T-helper 1 cell (primary cell): ENCODE measurements around the gene BCL2L13.
"Not testable (repeated sequence)": the region's sequence is repeated elsewhere in the genome, so short reads cannot be mapped to it uniquely, and the experiment has no call there.

ENCODE experiments used
- DNase-seq, 5 donors: peaks; one replicate each; pipeline ENCODE4 v3.0.0-alpha.2; 2012 to 2020

The BCL2L13 gene

DNA sequence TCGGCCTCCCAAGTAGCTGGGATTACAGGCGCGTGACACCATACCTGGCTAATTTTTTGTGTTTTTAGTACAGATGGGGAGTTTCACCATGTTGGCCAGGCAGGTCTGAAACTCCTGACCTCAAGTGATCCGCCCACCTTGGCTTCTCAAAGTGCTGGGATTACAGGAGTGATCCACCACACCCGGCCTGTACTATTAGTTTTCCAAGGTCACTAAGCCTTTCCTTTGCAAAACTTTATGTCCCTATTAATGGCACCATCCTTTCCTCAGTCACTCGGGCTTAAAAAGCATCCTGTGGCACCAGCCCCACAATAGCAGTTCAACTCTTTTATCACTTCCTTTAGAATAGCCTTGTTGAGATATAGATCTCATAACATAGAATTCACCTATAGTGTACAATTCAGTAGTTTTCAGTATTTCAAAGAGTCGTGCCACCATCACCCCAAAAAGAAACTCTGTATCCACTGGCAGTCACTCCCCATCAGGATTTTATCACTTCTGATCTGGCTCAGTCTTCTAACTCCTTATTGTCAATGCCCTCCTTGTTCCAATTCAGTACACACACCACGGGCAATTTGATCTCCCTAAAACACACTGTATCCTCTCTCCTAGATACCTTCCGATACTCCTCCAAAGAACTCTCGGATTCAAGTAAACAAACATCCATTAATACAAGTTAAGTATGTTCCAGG lies 921 bp upstream of the BCL2L13 start:
- no peak for DNase-seq

DNA sequence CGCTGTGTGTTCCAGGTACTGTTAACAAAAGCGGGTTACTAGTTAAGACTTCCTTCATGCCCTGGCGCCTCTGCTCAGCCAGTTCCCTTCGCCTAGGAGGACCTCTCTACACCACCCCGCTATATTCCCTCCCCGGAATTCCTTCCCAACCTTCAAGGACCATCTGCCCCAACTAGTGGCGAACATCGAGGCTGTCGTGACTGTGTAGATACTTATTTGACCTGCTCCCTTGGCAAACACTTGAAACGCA lies 450 bp upstream of the BCL2L13 start:
- DNase-seq, result no peak

DNA sequence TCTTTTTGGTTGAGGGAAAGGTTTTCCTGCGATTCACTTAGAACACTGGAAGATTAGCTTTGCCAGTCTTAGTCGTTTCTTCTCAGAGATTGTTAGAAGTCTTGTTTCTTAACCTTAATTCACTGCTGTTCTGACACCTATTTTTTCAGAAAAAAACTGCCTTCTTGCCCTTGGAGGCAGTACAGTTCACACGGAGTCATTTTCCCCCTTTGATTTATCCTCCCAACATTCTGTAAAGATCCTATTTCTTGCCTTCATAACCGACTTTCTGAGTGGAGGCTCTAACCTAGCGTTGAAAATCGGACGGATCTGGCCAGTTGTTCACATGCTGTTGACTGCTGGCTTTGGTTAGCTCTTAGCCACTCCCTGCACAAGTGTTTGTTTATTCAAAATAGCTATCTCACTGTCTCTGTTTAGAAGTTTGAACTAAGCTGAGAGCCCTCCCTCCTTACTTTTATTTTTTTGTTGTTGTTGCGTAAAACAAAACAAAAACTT lies 737 bp downstream of the BCL2L13 start:
- peak in 2 of 5 donors; percentile 13 to 19 for DNase-seq

DNA sequence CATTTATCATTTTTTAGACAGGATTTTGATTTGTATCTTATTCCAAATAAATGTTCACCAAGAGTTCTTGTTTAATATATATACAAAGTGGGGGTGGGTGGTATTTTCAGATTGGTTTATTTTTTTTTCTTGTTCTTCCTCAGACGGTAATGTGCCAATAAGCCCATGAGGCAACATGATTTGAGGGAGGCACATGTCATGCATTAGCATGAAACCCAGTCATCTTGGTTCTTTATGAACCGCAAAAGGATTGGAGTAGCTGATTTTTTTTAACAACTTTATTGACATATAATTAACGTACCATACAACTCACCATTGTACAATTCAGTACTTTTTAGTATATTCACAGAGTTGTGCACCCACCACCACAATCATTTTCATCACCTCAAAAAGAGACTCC lies 2.7 kb downstream of the BCL2L13 start:
- no peak for DNase-seq

DNA sequence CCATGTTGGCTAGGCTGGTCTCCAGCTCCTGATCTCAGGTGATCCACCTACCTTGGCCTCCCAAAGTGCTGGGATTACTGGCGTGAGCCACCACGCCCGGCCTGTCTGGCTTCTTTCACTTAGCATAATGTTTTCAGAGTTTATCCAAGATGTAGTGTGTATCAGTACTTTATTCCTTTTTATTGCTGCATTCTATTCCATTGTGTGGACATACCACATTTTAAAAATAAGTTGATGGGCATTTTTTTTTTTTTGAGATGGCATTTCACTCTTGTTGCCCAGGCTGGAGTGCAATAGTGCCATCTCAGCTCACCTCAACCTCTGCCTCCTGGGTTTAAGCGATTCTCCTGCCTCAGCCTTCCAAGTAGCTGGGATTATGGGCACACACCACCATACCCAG lies 3.8 kb downstream of the BCL2L13 start:
- not testable (repeated sequence) for DNase-seq

DNA sequence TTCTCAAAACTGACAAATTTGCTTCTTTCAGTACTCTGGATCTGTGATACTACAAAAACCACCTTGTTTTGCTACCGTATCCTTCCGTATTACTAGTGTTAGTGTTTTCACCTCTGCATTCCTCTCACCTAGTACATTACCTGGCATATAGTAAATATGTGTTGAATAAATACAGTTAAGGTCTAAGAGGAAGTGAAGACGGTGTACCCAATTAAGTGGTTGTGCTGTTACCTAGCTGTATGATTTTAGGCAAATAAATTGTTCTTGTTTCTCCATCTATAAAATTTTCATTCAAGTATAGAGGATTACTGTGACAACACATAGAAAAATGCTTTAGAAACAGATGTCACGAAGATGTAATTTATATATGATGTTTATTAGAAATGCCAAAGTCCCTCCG lies 8.9 kb downstream of the BCL2L13 start:
- DNase-seq, result no peak

DNA sequence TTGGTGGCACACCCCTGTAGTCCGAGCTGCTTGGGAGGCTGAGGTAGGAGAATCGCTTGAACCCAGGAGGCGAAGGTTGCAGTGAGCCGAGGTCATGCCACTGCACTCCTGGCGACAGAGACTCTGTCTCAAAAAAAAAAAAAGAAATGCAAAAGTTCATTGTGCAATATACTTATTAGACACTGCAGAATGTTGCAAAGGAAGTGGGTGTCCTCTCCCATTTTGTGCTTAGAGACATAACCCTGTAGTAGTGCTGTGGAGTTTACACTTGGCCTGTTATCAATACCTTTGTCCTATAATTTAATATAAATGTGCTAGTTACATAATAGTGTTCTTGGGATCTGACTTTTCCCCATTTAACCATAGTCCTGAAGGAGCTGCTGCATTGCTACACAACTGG lies 9.4 kb downstream of the BCL2L13 start:
- DNase-seq, result no peak

DNA sequence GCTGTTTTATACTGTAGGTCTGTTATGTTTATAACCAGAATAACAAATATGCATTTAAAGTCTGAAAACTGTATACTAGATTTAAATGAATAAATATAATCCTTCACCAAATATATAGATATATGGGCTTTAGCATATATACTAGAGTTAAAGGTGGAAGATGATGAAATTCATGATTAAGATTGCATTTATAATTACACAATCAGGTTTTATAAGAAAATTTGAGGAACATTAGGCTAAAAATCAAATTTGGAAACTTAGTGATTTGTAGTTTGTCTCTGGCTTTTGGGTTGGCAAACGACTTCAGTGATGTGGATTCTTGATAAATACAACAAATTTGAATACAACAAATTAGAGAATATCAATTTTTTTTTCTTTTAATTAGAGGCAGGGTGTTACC lies 10.0 kb downstream of the BCL2L13 start:
- DNase-seq, result no peak

DNA sequence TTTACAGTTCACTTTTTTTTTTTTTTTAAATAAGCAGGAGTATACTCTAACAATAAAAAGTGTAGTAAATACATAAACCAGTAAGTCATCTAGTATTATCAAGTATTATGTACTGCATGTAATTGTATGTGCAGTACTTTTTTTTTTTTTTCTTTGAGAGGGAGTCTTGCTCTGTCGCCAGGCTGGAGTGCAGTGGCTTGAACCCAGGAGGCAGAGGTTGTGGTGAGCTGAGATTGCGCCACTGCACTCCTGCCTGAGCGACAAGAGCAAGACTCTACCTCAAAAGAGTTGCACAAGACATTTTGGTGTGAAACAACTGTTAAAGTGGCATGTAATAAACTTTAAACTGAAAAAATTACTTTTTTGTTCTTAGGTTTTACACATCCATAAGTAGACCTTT lies 16.7 kb downstream of the BCL2L13 start:
- no peak for DNase-seq

DNA sequence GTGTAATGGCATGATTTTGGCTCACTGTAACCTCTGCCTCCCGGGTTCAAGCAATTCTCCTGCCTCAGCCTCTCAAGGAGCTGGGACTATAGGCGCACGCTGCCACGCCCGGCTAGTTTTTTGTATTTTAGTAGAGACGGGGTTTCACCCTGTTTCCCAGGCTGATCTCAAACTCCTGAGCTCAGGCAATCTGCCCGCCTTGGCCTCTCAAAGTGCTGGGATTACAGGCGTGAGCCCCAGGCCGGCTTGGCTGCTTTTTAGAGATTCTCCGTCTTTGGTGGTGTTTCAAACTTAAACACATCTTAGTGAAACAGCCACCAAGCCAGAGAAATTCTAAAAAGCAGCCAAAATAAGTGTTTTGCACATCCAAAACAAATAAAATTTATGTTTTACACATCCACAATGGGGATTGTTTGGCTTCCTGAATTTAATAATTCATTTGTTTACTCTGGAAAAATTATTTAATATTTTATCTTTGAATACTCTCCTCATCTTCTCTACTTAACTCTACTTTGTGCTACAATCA lies 18.4 kb downstream of the BCL2L13 start:
- DNase-seq, result no peak

DNA sequence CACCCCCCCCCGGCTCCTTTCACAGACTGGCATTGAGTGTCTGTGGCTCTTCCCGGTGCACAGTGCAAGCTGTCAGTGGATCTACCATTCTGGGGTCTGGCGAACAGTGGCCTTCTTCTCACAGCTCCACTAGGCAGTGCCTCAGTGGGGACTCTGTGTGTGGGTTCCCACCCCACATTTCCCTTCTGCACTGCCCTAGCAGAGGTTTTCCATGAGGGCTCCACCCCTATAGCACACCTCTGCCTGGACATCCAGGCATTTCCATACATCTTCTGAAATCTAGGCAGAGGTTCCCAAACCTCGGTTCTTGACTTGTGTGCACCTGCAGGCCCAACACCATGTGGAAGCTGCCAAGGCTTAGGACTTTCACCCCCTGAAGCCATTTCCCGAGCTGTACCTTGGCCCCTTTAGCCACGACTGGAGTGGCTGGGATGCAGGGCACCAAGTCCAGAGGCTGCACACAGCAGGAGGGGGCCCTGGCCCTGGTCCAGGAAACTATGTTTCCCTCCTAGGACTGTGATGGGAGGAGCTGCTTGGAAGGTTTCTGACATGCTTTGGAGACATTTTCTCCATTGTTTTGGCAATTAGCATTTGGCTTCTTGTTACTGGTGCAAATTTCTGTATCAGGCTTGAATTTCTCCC lies 26.0 kb downstream of the BCL2L13 start:
- no peak for DNase-seq

DNA sequence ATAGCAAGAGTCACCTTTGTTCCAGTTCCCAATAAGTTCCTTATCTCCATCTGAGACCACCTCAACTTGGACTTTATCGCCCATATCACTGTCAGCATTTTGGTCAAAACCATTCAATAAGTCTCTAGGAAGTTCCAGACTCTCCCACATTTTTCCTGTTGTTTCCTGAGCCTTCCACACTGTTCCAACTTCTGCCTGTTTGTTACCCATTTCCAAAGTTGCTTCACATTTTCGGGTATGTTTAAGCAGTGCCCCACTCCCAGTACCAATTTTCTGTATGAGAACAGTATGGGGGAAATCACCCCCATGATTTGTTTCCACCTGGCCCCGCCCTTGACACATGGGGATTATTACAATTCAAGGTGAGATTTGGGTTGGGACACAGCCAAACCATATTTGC lies 26.7 kb downstream of the BCL2L13 start:
- no peak for DNase-seq

DNA sequence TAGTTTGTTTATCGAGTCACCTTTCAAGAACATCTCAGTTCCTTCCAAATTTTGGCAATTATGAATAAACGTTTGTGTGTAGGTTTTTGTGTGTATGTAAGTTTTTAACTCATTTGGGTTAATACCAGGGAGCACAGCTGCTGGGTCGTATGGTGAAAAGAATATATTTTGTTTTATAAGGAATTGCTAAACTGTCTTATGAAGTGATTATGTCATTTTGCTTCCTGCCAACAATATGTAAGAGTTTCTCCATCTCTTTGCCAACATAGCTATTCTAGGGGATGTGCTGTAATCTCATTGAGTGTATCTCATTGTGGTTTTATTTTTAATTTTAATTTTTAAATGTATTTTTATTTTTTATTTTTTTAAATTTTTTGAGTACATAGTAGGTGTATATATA lies 27.3 kb downstream of the BCL2L13 start:
- DNase-seq, result no peak

DNA sequence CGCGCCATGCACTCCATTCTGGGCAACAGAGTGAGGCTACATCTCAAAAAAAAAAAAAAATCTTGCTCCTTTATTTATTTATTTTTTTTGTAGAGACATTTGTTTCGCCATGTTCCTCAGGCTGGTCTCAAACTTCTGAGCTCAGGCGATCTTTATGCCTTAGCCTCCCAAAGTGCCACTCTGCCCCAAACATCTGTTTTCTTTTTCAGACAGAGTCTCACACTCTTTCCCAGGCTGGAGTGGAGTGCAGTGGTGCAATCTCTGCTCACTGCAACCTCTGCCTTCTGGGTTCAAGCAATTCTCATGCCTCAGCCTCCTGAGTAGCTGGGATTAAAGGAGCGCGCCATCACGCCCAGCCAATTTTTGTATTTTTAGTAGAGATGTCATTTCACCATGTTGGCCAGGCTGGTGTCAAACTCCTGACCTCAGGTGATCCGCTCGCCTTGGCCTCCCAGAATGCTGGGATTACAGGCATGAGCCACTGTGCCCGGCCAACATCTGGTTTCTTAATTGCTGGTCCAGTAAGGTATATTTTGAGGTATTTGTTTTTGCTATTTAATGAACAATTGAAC lies 33.0 kb downstream of the BCL2L13 start:
- not testable (repeated sequence) for DNase-seq

DNA sequence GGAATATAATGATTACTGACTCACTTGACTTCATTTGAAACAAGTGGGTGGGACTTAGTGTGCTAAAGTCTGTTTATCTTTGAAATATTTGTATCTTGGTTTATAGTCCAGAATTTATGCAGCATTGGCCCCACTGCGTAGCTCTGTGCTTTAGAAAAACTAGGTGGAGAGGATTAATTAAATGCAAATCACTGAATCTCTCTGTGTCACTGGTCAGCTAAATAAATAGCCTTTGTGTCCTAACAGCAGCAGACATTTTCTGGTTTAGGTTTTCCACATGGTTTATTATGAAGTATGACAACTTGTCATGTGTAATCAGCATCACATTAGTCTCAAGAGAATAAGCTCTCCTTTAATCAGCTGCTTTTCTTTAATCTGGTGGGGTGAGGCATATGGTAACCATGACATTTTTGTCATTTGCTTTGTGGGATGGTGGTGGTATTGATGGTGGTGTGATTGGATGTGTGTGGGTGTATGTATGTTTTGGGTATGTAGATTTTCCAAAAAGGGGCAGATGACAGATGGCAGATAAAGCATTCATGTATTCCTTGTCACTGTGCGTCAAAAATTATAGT lies 33.9 kb downstream of the BCL2L13 start:
- no peak for DNase-seq

DNA sequence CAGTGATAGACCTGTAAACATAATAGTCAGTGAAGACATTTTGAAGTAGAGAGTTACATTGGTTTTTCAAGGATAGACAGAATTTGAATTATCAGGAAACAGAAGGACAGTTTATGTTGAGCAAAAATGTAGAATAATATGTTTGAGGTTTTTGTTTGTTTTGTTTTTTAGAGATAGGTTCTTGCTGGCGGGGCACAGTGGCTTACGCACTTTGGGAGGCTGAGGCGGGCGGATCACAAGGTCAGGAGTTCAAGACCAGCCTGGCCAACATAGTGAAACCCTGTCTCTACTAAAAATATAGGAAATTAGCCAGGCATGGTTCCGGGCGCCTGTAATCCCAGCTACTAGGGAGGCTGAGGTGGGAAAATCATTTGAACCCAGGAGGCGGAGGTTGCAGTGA lies 35.6 kb downstream of the BCL2L13 start:
- DNase-seq, result no peak

DNA sequence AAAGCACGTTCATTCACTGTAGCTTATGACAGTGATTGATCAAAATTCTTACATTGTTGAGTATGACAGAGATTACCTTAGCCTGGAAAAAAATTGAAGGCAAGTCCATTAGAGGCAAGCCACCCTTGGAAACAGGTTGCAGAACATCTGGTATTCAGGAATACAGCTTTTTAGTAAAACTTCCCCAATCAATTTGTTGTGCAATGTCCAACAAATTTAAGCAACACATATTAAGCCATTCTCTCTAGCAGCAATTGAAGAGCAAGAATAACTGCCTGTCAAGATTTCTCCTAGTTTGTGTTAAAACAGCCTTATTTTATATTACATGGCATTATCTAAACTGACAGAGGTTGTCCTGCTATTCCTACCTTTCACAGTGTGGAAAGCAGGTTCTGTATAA lies 37.0 kb downstream of the BCL2L13 start:
- no peak for DNase-seq

DNA sequence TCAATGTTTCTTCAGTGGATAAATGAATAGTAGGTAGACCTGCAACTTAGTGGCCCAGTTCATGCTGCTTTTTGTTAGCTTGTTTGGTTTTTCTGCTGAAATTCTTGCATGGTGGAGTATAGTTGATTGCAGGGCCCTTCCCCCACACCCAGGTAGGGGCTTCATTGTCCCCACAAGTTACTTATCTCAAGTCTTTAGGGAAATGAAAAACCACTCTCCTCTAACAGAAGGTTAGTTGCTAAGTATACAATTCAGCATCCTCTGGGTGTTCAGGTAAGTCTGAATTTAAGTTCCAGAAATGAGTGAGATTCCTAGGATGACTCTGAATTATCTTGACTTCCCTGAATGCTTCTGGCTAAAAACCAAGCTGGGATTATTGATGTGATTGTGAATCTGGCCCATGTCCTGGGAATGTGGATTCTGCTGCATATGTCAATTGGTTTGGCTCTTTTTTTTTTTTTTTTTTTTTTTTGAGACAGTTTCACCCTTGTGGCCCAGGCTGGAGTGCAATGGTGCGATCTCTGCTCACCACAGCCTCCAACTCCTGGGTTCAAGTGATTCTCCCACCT lies 40.3 kb downstream of the BCL2L13 start:
- no peak for DNase-seq

DNA sequence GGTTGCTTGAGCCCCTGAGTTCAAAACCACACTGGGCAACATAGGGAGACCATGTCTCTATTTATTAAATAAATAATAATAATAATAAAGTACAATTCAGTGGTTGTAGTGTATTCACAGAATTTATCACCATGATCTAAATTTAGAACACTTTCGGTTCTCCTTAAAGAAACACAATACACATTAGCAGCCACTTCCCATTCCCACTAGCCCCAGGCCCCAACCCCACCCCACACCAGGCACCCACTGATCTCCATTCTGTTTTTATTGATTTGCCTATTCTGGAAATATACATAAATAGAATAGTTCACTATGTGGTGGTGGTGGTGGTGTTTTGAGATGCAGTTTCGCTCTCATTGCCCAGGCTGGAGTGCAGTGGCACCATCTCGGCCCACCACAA lies 45.7 kb downstream of the BCL2L13 start:
- DNase-seq, result no peak

DNA sequence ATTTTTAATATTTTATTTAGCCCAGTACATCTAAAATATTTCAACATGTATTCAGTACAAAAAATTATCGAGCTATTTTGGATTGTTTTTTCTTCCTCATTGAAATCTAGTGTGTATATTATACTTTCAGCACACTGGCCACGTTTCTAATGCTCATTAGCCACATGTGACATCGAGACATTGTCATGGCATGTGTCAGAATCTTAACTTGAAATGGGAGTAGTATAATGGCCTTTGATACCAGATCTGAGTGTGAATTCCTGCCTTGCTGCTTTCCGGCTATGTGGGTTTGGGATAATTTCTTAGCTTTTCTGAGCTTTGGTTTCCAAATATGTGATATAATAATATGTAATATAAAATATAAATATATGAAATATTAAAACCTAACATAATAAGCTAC lies 54.3 kb downstream of the BCL2L13 start:
- DNase-seq, result no peak

DNA sequence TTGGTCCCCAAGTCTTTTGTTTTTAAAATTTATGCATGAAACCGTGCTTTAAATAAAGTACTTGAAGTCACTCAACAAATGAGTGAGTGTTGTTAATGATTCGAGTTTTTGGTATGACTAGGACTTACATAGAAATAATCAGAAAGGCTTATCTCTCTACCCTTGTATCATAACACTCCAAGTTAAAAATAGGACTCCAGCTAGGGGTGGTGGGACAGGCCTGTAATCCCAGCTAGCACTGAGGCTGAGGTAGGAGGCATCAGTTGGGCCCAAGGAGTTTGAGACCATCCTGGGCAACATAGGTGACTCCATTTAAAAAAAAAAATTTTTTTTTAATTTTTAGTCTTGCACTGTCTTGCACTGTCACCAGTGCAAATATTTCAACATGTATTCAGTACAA lies 55.6 kb downstream of the BCL2L13 start:
- DNase-seq, result no peak

DNA sequence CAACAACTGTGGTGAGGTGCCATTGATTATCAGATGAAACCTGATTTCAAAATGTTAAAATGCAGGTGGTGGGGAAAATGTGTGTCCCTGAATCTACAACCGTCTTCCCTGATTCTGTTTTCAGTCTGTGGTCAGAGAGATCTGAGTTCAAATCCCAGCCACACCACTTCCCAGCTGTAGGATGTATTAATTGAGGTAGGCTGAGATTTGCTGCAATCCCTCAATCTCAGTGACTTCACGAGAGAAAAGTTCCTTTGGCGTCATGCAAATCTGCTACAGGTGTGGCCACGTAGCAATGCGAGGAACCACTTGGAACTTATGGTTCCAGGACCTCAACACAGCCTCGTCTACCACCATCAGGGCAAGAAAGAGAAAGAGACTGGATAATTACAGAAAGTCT lies 56.2 kb downstream of the BCL2L13 start:
- no peak for DNase-seq

DNA sequence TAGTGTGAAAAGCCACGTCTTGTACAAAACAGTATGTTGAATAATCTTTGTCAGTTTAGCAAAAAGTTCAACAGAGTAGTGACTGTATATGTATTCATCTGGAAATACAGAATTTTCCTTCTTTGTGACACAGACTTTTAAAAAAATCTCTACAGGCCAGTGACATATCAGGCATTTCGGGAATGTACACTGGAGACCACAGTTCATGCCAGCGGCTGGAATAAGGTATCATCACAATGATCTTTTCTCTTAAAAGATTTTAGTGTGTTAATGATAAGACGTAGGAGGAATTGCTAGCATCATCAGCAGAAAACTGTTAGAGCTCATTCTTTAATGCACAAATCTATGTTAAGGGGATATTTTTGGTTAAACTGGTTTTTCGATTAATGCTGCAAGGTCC lies 57.4 kb downstream of the BCL2L13 start:
- DNase-seq, result no peak

DNA sequence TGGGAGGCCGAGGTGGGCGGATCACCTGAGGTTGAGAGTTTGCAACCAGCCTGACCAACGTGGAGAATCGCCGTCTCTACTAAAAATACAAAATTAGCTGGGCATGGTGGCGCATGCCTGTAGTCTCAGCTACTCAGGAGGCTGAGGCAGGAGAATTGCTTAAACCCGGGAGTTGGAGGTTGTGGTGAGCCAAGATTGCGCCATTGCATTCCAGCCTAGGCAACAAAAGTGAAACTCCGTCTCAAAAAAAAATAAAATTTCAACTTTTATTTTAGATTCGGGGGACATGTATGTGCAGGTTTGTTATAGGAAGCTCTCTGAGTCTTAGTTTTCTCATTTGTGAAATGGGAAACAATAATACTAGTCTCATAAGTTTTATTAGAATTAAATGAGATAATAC lies 58.6 kb downstream of the BCL2L13 start:
- DNase-seq, result not testable (repeated sequence)
